HS-27A (cell line): Measurements from ENCODE around the gene NT5DC3.

Source experiments
- DNase-seq: peaks from one replicate; pipeline ENCODE4 v3.0.0-alpha.2; 2012; ENCODE audit warnings: low read depth, missing footprints

The NT5DC3 gene

GRCh38 chr12:103751171-103751570 lies 89.9 kb downstream of the NT5DC3 start:
- no peak for DNase-seq

- DNase-seq = no peak
These were observed 92.2 kb downstream of the NT5DC3 start for GRCh38 chr12:103748875-103749274.

- no peak for DNase-seq
These were observed 93.0 kb downstream of the NT5DC3 start for GRCh38 chr12:103748002-103748401.

- DNase-seq = no peak
These were observed 95.1 kb downstream of the NT5DC3 start for GRCh38 chr12:103745962-103746361.

- no peak for DNase-seq
These were observed 97.2 kb downstream of the NT5DC3 start for GRCh38 chr12:103743788-103744187.

GRCh38 chr12:103742349-103742932 lies 98.6 kb downstream of the NT5DC3 start:
- DNase-seq = no peak

GRCh38 chr12:103737881-103738280 lies 103.2 kb downstream of the NT5DC3 start:
- no peak for DNase-seq

GRCh38 chr12:103736572-103736971 lies 104.5 kb downstream of the NT5DC3 start:
- no peak for DNase-seq

GRCh38 chr12:103735291-103735690 lies 105.7 kb downstream of the NT5DC3 start:
- no peak for DNase-seq

GRCh38 chr12:103734863-103735262 lies 106.2 kb downstream of the NT5DC3 start:
- no peak for DNase-seq

GRCh38 chr12:103731539-103731938 lies 109.5 kb downstream of the NT5DC3 start:
- no peak for DNase-seq

GRCh38 chr12:103729499-103729898 lies 111.5 kb downstream of the NT5DC3 start:
- DNase-seq = no peak

GRCh38 chr12:103728323-103728722 lies 112.7 kb downstream of the NT5DC3 start:
- DNase-seq = no peak

- DNase-seq = no peak
These were observed 113.4 kb downstream of the NT5DC3 start for GRCh38 chr12:103727638-103728037.

GRCh38 chr12:103725398-103725797 lies 115.6 kb downstream of the NT5DC3 start:
- no peak for DNase-seq
